EL (cell line): ENCODE measurements around the gene RSAD1.
"Not testable (repeated sequence)": the region's sequence is repeated elsewhere in the genome, so short reads cannot be mapped to it uniquely, and the experiment has no call there.

ENCODE experiments used
- DNase-seq: peaks from one replicate; pipeline ENCODE4 v3.0.0-alpha.2; 2016

Gene RSAD1

DNA sequence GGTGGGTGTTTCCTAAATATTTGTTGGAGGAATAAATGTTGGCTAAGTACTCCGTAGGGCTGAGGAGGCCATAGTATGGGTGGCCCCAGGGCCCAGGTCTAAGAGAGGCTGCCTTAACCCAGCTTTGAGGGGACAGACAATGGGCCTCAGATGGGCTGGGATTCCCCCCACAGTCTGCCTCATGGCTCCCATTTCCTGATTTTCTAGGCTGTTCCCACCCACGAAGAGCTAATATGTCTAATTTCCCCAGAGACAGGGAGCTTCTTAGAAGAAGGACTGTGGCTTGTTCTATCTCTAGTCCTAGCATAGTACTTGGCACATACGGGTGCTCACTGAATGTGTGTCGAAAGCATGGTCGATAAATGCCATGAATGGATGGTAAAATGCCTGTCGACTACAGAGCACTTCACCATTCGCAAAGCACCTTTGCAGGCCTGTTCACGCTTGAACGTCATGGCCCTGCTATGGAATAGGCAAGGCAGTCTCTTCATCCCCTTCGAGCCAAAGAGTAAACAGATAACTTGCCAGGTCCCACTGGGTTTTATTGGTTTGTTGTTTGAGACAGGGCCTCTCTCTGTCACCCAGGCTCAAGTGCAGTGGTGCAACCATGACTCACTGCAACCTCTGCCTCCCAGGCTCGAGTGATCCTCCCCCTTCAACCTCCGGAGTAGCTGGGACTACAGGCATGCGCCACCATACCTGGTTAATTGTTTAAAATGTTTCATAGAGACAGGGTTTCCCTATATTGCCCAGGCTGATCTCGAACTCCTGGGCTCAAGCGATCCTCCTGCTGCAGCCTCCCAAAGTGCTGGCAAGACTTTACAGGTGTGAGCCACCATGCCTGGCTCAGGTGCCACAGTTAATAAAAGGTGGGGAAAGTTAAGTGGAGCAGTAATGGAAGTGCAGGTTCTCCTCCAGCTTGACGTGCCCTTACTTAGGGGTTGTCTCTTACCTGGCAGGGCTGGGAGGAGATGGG is 19.7 kb upstream of the RSAD1 start:
- DNase-seq = peak; percentile 55

DNA sequence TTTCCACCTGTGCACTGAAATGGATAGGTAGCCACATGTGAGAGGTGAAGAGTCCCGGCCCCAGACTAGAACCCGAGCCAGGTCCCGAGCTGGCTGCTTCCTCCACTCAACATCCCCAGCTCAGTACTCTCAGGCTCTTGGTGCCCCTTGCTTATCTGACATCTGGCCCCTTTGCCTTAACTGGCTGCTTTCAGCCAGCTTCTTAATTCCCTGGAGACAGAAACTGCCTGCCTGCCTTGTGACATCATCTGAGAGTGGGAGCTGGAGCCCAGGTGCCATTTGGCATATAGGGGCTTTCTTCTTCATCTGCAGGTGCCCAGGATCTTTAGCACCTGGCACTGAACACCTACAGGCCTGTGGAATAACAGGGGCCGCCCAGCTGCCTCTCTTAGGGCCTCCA is 18.9 kb upstream of the RSAD1 start:
- DNase-seq = no peak

DNA sequence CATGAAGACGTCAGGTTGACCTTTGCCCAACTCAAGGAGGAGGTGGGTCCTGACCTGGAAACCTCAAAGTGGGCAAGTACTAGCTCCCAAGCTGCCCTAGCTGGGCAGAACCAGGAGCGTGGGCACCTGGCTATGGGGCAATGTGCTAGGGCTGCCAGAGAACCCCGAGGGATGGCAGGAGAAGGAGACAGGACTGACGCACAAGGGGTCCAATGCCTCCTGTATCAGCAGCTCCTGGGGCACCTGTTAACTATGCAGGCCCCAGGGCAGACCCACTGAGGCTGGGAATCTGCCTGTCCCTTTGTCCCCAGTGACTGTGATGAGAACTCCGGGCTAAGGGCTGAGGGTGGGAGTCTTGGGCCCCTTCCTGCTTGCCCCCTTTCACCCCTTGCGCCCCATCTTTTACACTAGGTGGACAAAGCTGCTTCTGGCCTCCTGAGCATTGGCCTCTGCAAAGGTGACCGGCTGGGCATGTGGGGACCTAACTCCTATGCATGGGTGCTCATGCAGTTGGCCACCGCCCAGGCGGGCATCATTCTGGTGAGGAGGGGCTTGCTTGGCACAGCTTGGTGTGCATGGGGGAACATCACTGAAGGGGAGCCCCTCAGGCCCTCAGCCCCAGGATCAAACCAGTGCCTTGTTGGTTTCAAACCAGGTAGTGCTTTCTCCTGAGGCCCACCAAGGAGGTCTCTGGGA is 17.7 kb upstream of the RSAD1 start:
- DNase-seq = no peak

DNA sequence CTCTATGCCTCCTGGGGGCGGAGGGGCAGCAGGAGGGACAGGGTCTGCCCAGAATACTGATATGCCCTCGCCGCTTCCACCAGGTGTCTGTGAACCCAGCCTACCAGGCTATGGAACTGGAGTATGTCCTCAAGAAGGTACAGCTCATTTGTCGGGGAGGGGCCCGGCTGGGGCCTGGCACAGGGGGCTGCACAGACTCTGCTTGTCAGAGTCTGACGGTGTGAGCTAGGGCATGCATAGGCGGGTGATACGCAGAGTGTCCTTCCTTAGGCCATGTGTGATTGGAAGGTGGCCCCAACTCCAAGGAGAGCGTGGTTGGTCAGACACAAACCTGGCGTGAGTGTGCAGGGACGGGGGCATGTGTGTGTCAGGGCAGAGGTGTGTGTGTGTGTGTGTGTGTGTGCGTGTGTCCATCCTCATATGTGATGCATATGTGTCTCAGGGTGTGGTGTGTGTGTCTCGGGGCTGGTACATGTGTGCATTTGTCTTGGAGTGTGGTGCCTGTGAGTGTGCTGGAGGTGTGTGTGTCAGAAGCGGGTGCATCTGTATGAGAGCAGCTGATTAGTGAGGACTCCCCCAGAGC is 17.0 kb upstream of the RSAD1 start:
- DNase-seq = no peak

DNA sequence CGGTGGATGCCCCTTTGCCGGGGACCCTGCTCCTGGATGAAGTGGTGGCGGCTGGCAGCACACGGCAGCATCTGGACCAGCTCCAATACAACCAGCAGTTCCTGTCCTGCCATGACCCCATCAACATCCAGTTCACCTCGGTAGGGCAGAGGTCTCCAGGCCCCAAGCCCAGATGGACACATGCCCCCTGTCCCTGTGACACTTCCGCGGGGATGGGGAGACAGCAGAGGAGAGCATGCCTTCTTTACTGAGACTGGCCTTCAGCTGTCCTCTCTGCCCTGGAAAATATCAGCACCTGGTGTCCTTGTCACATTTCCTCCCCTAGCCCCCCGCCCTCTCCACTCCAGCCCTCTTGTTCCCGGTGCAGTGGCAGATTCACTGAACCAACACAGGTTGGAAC is 16.2 kb upstream of the RSAD1 start:
- no peak for DNase-seq

DNA sequence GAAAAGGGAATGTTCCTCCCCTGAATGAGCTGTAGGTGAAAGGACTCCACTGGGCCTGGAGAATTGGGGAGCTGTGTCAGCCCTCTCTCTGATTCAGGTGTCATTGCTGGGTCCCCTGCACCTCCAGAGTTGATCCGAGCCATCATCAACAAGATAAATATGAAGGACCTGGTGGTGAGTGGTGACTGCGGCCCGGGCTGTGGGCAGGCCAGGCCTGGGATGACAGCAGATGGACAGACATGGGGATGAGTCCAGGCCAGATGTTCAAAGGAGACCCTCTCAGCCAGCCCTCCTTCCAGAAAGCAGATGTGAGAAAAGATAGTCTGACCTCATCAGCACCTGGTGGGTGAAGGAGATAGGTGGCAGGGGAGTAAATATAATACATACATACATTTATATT is 14.5 kb upstream of the RSAD1 start:
- DNase-seq = no peak

DNA sequence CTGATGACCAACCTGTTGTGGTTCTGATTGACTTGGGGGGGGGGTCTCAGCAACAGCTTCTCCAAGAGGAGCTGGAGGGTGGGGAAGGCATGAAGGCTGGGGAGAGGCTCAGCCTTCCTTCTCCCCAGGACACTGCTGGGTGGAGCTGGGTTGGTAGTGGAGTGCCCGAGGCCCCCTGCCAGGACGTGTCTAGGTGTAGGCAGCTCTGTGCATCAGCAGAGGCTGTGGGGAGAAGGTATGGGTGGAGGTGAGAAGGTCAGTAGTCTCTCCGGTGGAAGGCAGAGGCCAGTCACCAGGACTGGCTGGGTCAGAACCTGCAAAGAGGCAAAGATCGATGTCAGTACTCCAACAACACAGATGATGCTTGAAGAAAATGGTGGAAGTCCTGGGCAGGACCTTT is 13.9 kb upstream of the RSAD1 start:
- no peak for DNase-seq

DNA sequence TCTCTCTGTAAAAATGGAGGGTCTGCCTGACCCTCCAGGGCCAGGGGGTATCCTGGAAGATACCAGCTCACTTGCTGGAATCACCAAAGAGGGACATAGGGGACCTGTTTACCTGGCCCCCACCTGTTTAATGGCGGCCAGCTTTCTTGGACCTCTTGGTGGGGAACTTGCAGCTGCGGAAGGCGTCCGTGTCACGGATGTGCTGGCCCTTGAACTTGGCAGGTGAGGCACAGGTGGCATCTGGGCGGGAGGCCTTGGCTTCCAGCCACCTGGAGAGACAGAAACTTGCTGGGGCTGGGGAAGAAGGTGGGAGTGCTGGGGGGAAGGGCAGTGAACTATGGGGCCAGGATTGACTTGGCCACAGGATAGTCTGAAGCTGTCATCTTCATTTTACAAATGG is 13.5 kb upstream of the RSAD1 start:
- DNase-seq = no peak

DNA sequence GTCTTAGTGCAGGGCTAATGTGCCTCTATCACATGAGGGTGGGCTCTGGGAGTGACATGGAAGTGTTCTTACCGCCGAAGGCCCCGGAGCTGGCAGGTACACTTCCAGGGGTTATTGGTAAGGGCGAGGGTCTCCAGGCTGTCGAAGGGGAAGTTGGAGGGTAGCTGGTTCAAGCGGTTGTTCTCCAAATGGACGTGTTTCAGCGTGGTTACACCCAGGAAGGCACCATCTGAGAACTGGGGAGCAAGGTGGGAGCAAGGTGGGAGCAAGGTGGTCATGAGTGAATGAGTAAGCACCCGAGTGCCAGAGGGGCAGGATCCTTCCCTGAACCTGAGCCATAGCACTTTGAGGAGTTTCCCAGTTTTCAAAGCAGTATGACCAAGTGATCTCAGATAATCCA is 13.0 kb upstream of the RSAD1 start:
- no peak for DNase-seq

DNA sequence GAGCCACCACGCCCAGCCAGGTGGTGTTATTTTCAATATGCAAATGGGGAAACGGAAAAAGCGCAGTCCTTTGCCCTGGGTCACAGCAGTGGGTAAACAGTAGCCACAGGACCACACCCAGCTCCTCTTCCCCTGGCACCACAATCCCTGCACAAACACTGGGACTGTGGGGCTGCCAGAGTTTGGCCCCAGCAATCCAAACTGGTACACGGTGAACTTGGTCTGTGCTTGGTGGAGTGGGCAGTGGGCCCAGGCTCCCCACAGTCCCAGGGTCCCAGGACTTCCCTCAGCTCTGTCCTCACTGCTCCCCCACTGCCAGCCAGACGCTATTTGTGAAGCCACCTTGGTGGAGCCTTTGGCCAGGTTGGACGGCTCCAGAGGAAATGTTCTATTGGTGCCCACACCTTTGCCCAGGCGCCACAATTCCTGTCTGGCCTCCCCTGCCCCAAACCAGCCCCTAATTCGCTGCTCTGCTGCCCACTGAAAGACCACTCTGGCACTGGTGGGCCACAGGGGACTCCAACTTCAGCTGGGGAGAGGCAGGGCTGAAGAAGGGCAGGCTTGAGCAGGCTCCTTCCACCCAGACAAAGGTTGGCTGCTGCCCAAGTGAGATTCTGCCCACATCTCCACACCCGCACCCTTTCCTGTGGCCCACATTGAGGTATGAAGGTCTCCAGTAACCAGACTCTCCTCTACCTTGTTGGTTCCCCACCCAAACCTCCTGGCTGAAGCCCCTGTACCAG is 12.1 kb upstream of the RSAD1 start:
- no peak for DNase-seq

DNA sequence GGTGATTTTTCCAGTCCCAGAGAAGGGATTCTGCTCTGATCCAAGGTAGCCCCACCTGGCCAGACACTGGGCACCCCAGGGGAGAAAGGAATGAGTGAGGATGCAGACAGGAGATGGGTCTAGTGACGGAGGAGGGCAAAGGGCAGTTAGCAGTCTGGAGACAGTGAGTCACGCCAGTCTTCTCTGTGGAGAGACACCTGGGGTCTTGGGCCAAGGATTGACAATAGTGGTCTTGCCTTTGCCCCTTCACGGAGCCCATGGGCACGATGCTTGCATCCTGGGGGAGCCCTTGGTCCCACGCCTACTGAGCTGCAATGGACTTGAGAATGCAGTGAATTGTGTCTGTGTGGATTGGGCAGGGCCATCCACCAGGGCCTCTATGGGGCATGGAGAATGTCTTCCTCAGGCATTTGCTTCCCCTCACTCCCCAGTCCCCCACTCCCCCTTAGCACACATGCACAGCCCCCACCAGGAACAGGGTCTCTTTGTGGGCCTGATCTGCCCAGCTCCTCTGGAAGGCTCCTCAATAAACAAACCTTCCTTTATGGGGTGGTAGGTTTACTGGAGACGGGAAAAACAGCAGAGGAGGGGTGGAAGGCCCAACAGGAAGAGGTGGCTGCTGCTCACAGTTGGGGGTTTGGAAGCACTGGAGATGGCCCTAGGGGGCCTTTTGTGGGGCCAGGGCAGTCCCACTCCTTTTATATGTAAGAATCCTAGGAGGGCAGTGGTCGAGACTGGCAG is 11.4 kb upstream of the RSAD1 start:
- no peak for DNase-seq

DNA sequence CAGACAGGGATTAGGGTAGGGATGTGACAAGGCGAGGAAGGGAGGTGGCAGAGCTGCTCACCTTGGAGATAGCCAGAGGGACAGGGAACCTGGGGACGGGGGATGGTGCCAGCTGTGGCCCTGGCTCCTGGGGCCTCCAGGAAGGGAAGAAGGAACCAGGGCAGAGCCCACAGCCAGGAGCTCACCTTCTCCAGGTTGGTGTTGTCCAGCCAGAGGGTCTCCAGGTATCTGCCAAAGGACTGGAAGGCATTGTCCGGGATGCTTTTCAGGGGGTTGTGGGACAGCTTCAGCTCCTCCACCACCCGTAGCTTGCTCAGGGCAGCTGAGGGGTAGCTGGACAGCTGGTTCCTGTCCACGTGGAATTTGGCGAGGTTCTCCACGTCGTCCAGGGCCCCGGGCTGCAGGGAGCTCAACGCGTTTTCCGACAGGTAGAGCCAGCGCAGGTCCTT is 10.8 kb upstream of the RSAD1 start:
- DNase-seq = no peak

DNA sequence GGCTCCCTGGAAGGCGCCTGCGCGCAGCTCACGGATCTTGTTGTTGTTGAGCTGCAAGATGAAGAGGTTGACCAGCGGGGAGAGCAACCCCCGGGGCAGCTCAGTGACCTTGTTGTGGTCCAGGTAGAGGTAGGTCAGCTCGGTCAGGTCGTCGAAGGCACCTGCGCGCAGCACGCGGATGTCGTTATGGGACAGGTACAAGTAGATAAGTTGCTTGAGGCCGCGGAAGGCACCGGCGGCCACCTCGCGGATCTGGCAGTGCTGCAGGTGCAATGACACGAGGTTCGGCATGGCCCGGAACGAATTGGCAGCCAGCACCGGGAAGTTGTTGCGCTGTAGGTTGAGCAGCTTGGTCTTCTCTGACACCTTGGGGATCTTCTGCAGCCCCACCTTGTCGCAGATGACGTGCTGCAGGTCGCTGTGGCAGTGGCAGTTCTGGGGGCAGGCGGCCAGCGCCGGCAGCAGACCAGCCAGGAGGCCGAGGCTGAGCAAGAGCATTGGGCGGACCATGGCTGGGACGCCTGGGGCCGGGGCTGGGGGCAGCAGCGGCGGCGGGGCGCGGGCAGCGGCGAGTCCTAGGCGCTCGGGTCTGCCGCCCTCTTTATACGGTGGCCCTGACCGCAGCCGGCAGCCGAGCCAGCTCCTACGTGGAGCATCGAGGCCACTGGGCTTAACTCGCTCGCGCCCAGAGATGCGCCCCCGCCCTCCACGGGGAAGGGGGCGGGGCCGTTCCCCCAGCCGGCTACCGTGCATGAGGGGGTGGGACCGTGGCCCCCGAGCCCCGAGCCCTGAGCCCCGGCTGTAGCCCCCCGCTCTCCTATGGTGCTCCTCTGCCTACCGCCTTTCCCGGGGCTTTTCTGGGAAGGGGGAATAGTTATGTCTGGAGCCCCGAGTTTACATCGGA is 10.1 kb upstream of the RSAD1 start, which contains the start of gene CHAD:
Gene CHAD (minus strand): TSS at position 577 of the 904 bp plus-strand sequence. CDS start 67 bp downstream, at position 510.
- DNase-seq = no peak

DNA sequence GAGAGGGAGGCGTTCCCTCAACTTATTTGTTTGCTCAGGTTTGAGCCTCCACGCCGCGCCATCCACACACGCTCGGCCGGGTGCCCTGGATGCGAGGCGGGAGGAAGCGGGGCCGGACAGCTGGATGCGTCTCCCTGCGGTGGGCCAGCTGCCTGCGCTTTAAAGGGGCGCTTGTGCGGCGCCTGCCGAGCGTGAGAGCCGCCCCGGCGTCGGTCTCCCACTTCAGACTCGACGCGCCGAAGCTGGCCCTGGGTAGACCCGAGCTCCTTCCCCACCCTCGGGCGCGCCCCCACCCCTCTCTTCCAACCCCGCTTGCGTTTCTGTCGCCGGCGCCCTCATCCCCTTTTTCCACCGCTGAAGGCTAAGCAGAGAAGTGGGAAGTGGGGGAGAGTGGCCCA is 9.5 kb upstream of the RSAD1 start:
- DNase-seq = no peak

DNA sequence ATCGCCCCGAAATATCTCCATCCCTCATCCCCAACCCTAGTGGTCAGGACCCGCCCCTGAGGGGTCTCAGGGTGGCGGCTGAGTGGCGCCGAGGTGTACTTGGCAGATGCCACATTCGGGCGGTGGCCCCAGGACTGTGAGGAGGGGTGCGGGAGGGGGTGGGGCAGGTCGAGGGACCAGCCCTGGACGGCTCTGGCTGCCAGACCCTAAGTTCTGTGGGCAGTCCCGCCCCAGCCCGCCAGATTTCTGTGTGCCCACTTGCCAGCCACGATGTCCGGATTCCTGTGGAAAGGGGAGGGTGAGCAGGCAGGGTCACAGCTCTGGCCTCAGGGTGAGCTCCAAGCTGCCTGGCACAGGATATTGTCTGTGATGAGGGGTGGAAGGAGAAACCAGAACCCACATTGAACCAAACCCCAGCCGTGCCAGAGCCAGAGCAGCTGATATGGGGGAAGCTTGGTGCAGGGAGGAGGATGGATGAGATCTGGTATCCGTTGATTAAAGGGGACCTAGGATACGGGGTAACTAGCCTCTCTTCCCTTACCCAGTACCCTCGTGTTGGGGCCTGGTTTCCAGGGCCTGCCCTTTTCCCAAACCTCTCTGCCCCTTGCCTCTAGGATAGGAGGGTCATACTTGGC is 8.9 kb upstream of the RSAD1 start:
- DNase-seq = no peak

DNA sequence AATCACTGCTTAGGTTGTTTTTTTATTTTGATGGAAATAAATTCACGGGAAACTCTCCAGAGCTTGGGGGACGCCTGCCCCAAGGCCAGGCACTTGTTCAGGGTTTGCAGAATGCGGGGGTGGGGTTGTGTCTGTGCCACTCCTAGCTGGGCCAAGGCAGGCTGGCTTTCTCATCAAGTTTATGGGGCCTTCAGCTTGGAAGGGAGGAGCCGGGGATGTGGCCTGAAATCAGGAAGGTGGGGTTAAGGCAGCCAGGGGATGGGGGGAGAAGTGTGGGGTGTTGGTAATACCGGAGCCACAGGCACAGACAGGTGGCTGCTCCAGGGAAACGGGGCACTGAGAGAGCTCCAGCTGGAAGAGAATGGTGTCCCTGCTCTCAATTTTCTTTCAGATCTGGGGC is 8.2 kb upstream of the RSAD1 start:
- DNase-seq = no peak

DNA sequence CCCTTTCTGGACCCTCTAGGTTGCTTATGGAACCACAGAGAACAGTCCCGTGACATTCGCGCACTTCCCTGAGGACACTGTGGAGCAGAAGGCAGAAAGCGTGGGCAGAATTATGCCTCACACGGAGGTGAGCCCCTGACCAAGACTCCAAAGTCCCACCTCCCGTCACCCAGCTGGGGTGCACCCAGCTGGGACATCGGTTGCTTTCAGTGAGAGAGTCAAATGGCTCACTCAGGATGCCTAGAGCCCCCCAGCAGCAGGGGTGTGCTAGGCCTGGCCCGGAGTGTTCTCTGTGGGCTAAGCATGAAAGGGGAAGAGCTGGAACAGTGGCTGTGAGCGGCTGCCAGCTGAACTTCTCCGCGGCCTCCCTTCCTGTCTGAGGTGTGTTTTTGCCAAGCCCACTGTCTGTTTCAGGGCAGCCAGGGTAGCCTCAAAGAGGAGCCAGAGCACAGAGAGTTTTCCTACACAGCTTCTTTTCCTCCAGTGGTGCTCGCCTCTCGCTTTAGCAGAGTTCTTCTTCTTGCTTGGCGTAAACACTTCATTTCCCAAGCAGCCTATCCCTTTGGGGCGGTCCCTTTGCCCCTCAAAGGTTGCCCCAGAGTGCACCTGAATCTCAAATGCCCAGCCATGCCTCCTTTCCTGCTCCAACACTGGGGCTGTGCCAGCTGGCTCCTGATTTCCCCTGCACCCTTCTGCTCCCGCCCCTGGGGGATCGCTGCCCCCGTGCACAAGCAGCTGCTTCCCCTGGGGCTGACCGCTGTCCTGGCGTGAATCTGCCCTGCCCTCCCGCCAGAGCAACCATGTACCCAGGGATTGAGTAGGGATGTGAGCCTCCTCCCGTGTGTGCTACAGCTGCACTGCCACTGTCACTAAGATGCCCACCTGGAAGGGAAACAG is 7.4 kb upstream of the RSAD1 start:
- no peak for DNase-seq

DNA sequence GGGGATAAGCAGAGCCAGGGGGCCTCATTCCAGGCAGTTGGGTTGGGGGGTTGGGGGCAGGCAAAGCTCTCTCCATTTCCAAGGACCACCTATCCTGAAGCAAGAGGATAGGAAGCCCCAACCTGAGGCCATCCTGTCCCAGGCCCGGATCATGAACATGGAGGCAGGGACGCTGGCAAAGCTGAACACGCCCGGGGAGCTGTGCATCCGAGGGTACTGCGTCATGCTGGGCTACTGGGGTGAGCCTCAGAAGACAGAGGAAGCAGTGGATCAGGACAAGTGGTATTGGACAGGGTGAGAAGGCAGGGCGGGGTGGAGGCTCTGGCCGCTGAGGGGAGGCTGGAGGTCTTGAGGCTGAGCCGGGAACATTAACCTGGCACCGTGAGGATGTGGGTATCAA is 6.4 kb upstream of the RSAD1 start:
- no peak for DNase-seq

DNA sequence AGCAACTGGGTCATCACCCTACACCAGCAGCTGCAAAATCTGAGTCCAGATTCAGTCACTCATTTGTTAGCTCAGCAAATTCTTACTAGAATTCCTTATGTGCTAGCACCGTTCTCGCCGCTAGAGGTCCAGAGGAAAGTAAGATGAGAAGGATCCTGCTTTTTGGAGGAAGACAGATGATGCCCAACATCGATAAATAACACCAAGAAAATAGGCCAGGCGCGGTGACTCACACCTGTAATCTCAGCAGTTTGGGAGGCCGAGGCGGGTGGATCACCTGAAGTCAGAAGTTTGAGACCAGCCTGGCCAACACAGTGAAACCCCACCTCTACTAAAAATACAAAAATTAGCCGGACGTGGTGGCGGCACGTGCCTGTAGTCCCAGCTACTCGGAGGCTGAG is 5.9 kb upstream of the RSAD1 start:
- not testable (repeated sequence) for DNase-seq

DNA sequence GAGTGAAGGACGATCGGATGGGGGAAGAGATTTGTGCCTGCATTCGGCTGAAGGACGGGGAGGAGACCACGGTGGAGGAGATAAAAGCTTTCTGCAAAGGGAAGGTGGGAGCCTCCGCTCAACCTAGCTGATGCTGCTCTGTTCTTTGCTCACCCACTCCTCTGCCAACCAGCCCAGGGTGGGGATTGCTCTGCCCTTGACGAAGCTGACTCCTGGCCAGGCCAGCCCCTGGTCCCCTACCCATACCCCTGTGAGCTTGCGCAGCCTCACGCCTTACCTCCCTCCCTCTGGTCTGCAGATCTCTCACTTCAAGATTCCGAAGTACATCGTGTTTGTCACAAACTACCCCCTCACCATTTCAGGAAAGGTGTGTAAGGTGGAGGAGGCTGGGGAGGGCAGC is 4.8 kb upstream of the RSAD1 start:
- DNase-seq = no peak
